ENCODE measurements around the gene IFRD2. TPM values are rescaled to one million over a fixed set of nuclear protein-coding genes. Genes with fewer than 3 reads are reported as not detected.

The IFRD2 gene
- total RNA-seq, 6 experiments from 2014 or later: 71.2 to 102 (median 74.6) TPM

- Mint-ChIP-seq H3K27ac (no peak within 1 kb of the TSS), H3K27me3 (ENCODE audit: insufficient read depth) (peaks cover 1% of the 10 kb centered on the region), H3K4me3 (no peak within 1 kb of the TSS), H3K4me1 (ENCODE audit: low read depth) (peaks cover 6% of the 10 kb centered on the region; the same call in 1 of the 2 replicates), H3K9me3 (no peaks in the 10 kb centered on the region), H3K36me3 (ENCODE audit: low read depth) (no peaks in the 10 kb centered on the region)
- DNase-seq: no peak
- TF ChIP-seq, protein P1, sequence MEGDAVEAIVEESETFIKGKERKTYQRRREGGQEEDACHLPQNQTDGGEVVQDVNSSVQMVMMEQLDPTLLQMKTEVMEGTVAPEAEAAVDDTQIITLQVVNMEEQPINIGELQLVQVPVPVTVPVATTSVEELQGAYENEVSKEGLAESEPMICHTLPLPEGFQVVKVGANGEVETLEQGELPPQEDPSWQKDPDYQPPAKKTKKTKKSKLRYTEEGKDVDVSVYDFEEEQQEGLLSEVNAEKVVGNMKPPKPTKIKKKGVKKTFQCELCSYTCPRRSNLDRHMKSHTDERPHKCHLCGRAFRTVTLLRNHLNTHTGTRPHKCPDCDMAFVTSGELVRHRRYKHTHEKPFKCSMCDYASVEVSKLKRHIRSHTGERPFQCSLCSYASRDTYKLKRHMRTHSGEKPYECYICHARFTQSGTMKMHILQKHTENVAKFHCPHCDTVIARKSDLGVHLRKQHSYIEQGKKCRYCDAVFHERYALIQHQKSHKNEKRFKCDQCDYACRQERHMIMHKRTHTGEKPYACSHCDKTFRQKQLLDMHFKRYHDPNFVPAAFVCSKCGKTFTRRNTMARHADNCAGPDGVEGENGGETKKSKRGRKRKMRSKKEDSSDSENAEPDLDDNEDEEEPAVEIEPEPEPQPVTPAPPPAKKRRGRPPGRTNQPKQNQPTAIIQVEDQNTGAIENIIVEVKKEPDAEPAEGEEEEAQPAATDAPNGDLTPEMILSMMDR (IDR thresholded peaks at IDR 0.05): no peak
Measured at GRCh38 chr3:50278880-50279224, 13.4 kb downstream of the IFRD2 start, which contains the start of gene LSMEM2. TSS of gene LSMEM2 (plus strand) at chr3:50279087. CDS start at chr3:50279114, 27 bp downstream.

DNA sequence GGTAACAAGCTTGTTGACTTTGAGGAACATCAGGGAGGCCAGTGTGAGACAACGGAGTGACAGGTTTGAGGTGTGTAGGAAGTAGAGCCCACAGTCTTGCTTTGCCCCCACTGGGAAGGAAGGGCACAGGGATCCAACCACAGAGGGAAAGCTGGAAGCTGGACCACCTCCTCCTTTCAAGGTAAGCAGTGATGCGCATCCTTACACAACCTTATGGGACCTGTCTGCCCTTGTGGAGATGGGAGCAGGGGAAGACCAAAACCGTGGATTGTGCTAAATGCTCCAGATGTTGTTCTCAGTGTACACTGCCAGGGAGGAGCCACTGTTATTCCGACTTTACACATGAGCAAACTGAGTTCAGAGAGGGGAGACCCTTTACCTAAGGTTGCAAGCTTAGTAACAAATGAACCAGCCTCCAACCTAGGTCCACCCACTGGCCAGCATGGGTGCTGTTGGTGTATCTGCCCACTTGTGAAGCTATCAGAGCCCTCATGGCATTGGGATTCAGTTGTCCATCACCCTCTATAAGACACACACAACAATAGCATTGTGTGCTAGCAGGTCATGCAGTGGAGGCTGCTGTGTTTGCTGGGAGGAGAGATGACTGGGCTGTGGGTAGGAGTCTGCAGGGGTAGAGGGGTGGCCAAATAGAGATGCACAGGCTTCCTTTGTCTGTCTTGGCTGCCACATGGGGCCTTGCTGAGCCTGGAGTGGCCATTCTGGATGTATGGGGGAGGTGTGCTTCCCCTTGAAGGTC, 13.9 kb downstream of the IFRD2 start:
- H3K27me3 Mint-ChIP-seq (ENCODE audit: insufficient read depth): peaks cover 1% of the 10 kb centered on the region
- no peak for DNase-seq
- peaks cover 6% of the 10 kb centered on the region for H3K4me1 Mint-ChIP-seq (ENCODE audit: low read depth)
- no peak overlapping the region for H3K27ac Mint-ChIP-seq
- H3K36me3 Mint-ChIP-seq (ENCODE audit: low read depth): no peaks in the 10 kb centered on the region
- no peaks in the 10 kb centered on the region for H3K9me3 Mint-ChIP-seq
- no peak overlapping the region for H3K4me3 Mint-ChIP-seq
- TF ChIP-seq, protein P1 (IDR thresholded peaks at IDR 0.05): no peak

DNA sequence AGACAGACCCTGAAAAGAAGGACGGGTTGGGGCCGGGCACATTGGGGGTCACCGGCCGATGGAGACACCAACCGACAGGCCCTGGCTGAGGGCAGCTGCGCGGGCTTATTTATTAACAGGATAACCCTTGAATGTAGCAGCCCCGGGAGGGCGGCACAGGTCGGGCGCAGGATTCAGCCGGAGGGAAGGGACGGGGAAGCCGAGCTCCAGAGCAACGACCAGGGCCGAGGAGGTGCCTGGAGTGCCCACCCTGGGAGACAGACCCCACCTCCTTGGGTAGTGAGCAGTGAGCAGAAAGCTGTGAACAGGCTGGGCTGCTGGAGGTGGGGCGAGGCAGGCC, 15.5 kb downstream of the IFRD2 start:
- DNase-seq: no peak
- TF ChIP-seq, protein P1 (IDR thresholded peaks at IDR 0.05): no peak
- Mint-ChIP-seq H3K36me3 (ENCODE audit: low read depth) (no peaks in the 10 kb centered on the region), H3K4me3 (no peak overlapping the region), H3K27me3 (ENCODE audit: insufficient read depth) (peaks cover 1% of the 10 kb centered on the region; the same call in 1 of the 2 replicates), H3K27ac (no peak overlapping the region), H3K9me3 (no peaks in the 10 kb centered on the region), H3K4me1 (ENCODE audit: low read depth) (peaks cover 13% of the 10 kb centered on the region)

- Mint-ChIP-seq H3K27me3 (ENCODE audit: insufficient read depth) (peaks cover 1% of the 10 kb centered on the region), H3K9me3 (no peaks in the 10 kb centered on the region), H3K36me3 (ENCODE audit: low read depth) (no peaks in the 10 kb centered on the region), H3K4me1 (ENCODE audit: low read depth) (peaks cover 19% of the 10 kb centered on the region), H3K27ac (no peak overlapping the region), H3K4me3 (no peak overlapping the region)
- no peak for DNase-seq
- TF ChIP-seq, protein P1 (IDR thresholded peaks at IDR 0.05): no peak
Measured at GRCh38 chr3:50275996-50276761, 16.1 kb downstream of the IFRD2 start.

GRCh38 chr3:50275141-50275995, 16.9 kb downstream of the IFRD2 start:
- H3K27me3 Mint-ChIP-seq (ENCODE audit: insufficient read depth): peaks cover 1% of the 10 kb centered on the region

More at GRCh38 chr3:50275141-50275995, 16.9 kb downstream of the IFRD2 start:
- no peak overlapping the region for H3K4me3 Mint-ChIP-seq
- no peak for DNase-seq
- no peak overlapping the region for H3K27ac Mint-ChIP-seq
- no peaks in the 10 kb centered on the region for H3K9me3 Mint-ChIP-seq
- TF ChIP-seq, protein P1 (IDR thresholded peaks at IDR 0.05): no peak
- peaks cover 27% of the 10 kb centered on the region for H3K4me1 Mint-ChIP-seq (ENCODE audit: low read depth)
- H3K36me3 Mint-ChIP-seq (ENCODE audit: low read depth): no peaks in the 10 kb centered on the region
